AG09309 (cell line): ENCODE measurements around the gene IPMK.

Source experiments
- DNase-seq: peaks from one replicate; pipeline ENCODE4 v3.0.0-alpha.2; 2010; ENCODE audit warnings: low read depth
- H3K4me3 ChIP-seq: 2 replicates; pipeline ENCODE4 v1.5.1; 2011; ENCODE audit warnings: mild to moderate bottlenecking, low read depth, low read length, moderate library complexity; ENCODE audit not compliant: control insufficient read depth
- TF ChIP-seq, protein P1 (sequence below): IDR thresholded peaks from 2 replicates; pipeline ENCODE4 v1.5.1; 2011; ENCODE audit warnings: mild to moderate bottlenecking, low read depth, low read length, inconsistent platforms; ENCODE audit not compliant: insufficient read depth, control insufficient read depth; ENCODE audit errors: missing control alignments

IPMK gene

DNA sequence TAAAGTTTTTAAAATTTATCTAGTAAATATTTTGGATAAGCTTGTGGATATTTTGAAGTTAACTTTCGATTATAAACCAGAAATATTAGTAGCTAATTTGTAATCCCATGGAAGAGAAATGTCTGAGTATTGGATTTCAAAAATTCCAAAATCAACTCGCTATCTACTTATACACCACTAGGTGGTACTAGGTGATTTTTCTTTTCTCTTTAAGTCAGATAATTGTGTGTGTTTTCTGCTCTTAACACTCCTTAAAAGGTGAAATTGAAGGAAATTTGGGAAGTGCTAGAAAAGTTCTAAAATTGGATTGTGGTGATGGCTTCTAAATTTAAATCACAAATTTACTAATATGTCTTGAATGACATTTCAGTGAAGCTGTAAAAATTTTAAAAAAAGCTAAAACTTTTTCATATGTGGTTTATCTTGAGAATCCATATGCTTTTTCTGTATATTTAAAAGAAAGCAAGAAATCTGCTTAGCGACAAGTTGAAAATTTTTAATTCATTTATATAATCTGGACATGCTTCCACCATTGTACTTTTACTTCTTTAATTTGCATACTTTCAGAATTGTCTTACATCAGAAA is 90.2 kb downstream of the IPMK start:
- DNase-seq: no peak
- TF ChIP-seq, protein P1, sequence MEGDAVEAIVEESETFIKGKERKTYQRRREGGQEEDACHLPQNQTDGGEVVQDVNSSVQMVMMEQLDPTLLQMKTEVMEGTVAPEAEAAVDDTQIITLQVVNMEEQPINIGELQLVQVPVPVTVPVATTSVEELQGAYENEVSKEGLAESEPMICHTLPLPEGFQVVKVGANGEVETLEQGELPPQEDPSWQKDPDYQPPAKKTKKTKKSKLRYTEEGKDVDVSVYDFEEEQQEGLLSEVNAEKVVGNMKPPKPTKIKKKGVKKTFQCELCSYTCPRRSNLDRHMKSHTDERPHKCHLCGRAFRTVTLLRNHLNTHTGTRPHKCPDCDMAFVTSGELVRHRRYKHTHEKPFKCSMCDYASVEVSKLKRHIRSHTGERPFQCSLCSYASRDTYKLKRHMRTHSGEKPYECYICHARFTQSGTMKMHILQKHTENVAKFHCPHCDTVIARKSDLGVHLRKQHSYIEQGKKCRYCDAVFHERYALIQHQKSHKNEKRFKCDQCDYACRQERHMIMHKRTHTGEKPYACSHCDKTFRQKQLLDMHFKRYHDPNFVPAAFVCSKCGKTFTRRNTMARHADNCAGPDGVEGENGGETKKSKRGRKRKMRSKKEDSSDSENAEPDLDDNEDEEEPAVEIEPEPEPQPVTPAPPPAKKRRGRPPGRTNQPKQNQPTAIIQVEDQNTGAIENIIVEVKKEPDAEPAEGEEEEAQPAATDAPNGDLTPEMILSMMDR: peak; percentile 42

DNA sequence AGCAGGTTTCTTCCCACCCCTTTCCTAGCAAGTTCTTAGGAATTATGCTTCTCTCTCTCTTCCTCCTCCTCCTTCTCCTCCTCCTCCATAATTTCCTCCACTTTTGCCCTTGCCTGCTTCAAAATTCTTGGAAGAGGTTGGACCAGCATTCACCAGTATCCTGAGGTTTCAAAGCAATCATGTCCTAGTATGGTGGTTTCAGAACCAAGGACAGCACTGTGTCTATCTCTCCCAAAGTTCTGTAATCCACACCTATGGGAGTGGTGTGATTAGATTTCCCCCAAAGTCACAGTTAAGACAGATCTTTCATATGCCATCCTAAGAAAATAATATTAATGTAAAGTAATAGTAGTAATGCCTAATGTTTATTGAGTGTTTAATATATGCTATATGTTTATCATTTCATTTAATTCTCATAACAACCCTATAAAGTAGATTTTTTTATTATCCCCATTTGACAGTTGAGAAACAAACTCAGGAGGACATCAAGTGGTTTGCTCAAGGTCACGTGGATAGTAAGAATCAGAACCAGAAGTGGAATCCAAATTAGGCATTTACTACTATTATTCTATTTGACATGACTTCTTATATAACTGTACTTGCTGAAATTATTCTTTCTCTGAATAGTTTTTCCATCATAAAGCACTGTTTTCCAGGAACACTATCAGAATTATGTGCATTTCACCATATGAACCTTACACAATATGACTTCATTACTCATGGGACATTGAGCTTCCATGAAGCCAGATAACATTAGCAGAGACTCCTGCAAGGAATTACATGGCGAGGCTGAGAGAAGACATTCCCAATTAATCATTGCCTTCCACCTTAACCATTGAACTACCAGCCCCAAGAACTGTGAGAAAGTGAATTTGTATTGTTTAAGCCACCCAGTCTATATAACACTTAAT is 91.4 kb downstream of the IPMK start:
- TF ChIP-seq, protein P1: no peak
- no peak for DNase-seq
- H3K4me3 ChIP-seq: no peak overlapping the region

More for the DNA sequence above, 90.2 kb downstream of the IPMK start:
- no peak overlapping the region for H3K4me3 ChIP-seq

DNA sequence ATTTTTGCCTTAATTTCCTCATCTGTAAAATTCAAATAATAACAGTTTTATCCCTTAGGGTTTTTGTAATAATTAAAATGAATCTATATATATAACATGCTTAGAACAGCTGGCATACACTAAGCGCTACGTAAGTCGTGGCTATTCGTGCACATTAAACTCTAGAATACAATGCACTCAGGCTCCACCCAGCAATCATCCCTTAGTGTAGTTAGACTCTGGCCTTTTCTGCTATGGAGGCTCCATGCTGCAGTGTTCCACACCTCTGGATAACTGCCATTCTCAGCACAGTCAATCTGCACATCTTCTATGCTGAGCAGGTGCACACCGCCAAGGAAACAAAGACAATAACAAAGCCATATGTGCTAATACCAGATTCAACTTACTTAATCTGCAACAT is 92.9 kb downstream of the IPMK start:
- no peak overlapping the region for H3K4me3 ChIP-seq
- TF ChIP-seq, protein P1: no peak
- no peak for DNase-seq

DNA sequence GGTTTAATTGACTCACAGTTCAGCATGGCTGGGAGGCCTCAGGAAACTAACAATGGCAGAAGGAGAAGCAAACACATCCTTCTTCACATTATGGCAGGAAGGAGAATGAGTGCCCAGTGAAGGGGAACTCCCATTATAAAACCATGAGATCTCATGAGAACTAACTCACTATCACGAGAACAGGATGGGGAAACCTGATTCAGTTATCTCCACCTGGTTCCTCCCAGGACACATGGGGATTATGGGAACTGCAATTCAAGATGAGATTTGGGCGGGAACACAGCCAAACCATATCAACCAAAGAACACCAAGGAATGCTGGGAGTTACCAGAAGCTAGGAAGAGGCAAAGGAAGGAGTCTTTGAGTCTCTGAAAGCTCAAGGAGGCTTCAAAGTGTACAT is 94.3 kb downstream of the IPMK start:
- no peak for DNase-seq
- TF ChIP-seq, protein P1: no peak
- H3K4me3 ChIP-seq: no peak overlapping the region

DNA sequence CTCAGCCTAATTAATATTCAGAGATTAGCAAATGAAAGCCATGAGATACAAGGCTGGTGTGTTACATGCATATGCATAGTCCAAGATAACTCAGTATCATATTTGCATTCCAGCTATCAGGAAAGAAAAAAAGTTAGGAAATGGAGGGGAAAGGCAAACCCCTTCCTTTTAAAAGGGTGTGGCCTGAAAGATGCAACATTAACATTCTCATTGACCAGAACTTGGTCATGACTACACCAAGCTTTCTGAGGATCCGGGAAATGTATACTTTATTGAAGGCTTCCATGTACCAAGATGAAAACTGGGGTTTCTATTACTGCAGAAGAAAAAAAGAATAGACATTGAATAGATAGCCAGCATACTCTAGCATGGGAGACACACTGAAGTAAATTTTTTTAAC is 96.5 kb downstream of the IPMK start:
- TF ChIP-seq, protein P1: no peak
- no peak overlapping the region for H3K4me3 ChIP-seq
- DNase-seq: no peak

DNA sequence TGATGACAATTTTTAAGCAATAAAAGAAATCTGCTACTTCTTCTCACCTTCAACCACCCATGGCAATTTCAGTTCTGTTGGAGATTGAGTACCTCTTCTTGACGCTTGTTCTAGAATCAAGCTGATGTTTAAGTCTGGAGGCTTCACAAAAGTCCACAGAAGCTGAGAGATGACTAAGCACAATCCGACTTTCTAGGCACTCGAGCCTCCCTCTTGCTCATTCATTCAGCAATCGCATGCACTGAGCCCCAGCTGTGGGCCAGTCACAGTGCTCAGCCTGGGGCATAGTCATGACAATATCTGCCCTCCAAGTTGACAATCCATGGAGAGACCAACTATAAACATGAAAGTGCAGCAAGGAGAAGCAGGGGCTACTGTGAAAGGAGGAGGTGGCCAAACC is 103.2 kb downstream of the IPMK start:
- TF ChIP-seq, protein P1: no peak
- no peak overlapping the region for H3K4me3 ChIP-seq
- DNase-seq: no peak
